SH-SY5Y (cell line): ENCODE results near the gene UCK1.

Experiments used
- GATA2 ChIP-seq: IDR thresholded peaks from 2 replicates; pipeline ENCODE4 v1.6.1; 2011; ENCODE audit warnings: mild to moderate bottlenecking, low read depth, low read length
- GATA3 ChIP-seq: IDR thresholded peaks from 2 replicates; pipeline ENCODE4 v1.6.1; 2011; ENCODE audit warnings: low read depth, mild to moderate bottlenecking, low read length, moderate library complexity

Gene UCK1

DNA sequence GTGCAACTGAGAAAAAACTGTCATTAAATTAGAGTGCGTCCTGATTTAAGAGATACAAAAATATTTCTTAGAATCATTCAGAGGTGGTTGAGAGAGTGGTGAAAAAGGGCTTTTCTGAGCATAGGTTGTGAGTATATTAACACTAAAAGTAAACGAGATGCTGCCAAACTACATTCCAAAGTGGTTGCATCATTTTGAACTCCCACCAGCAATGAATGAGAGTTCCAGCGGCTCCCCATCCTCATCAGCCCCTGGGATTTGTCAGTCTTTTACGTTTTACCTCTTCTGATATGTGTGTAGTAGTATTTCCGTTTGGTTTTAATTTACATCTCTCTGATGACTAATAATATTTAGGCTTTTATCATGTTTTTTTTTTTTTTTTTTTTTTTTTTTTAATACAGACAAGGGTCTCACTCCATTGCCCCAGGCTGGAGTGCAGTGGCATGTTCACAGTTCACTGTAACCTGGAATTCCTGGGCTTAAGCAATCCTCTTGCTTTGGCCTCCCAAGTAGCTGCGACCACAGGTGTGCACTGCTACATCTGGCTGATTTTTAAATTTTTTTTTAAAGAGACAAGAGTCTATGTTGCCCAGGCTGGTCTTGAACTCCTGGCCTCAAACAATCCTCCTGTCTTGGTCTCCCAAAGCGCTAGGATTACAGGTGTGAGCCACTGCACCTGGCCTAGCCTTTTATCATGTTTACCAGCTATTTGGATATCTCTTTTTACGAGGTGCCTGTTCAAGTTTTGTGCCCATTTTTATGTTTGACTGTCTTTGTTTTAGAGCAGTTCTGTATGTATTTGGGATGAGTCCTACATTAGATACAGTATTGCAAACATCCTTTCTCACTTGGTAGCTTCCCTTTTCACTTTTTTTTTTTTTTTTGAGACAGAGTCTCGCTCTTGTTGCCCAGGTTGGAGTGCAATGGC, 31.2 kb upstream of the UCK1 start:
- TF ChIP-seq GATA2: no peak
- TF ChIP-seq GATA3: no peak

DNA sequence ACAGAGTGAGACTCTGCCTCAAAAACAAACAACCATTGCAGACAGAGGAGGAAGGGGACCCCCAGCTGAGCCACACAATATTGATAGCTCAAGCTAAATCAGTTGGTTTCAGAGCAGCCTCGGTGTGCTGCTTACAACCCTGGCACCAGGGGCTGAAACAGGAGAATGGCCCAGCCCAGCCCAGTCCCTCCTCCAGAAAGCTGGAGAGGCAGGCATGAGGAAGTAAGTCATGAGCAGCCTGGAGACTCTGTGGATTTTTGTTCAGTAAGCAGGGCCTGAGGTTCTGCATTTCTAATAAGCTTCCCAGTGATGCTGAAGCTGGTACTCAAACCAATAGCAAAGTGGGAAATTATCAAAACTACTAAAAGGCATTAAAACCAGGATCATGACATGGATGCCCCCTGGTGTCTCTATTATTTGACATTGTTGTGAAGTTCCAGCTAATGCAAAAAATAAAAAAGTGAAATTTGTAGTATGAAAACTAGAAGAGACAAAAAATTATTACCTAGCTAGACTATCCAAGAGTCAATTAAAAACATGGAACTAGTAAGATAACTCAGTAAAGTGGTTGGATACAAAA, 28.4 kb upstream of the UCK1 start:
- TF ChIP-seq GATA2: no peak
- TF ChIP-seq GATA3: no peak

DNA sequence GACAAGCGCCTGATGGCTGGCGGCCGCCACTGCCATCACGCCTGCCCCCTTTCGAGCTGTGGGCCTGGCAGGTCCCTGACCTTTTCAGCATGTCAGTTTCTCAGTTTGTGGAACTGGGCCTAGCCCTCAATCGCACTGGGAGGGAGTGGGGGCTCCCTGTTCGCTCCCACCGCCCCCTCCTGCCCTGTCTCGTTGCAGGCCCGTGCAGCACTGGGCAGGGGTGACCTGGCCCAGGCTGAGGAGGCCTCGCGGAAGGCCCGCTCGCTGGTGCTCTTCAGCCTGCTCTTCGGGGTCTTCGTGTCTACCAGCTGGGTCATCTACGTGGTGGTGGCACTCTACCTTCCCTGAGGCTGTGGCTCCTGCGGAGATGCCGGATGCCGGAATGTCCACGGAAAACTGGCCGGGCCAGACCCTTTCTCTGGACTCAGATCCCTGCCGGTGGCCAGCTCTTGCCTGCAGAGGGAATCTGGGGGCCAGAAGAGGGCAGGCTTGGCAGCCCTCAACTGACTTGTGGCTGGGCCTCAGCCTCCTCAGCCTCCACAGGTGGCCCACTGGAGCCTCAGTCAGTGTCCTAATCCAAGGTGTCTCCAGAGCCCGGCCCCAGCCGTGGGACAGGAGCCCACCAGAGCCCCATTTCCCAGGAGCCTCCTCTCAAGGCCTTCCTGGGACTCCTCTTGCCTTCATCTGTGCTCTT, 26.9 kb upstream of the UCK1 start:
- TF ChIP-seq GATA3: no peak
- TF ChIP-seq GATA2: no peak

DNA sequence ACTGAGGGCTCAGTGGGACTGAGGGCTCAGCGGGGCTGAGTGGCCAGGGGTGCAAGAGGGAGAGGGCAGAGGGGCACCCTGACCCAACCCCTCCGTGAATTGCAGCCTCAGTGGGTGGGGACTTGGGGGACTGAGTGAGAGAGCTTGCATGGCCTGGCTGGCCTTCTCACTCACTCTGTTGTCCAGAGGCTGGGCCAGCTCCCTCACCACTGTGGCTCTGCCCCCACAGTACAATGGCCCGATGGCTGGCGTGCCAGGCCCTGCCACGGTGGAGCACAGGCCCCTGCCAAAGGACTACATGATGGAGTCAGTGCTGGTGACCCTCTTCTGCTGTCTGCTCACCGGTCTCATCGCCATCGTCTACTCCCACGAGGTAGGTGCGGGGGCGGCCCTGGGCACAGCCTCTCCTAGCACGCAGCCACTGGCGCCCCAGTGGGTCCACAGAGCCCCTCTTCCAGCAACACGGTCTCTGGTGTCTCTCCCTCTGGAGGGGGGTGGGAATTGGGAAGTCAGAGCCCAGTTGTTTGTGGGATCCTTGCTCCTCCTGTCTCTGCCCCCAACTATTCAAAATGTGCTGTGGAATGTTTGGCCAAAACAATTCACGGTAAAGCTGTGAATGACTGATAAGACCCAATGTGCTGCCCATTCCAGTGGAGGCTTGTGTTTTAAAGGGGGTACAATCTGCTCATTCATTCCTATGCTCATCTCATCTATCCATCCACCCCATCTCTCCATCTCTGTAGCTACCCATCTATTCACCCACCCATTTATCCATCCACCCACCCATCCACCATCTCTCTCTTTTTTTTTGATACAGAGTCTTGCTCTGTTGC, 25.0 kb upstream of the UCK1 start:
- TF ChIP-seq GATA2: no peak
- no peak for TF ChIP-seq GATA3

DNA sequence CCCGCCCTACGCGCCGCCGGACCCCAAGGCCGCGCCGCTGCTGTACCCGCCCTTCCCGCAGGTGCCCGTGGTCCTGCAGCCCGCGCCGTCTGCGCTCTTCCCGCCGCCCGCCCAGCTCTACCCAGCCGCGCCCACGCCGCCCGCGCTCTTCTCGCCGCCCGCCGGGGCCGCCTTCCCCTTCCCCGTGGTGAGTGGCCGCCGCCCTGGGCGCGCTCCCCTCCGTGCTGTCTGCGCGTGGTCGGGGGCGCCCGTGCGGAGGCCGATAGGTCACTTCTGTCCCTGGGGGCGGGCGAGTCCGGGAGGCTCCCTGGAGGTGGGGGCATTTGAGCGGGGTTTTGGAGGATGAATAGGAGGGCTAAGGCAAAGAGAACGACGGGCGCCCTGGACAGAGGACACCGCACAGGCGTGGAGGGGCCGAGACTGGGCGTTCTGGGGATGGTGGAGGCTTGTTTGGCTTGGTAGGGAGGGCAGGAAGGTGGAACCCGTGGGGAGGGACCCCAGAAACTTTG, 23.8 kb upstream of the UCK1 start:
- no peak for TF ChIP-seq GATA2
- TF ChIP-seq GATA3: no peak

DNA sequence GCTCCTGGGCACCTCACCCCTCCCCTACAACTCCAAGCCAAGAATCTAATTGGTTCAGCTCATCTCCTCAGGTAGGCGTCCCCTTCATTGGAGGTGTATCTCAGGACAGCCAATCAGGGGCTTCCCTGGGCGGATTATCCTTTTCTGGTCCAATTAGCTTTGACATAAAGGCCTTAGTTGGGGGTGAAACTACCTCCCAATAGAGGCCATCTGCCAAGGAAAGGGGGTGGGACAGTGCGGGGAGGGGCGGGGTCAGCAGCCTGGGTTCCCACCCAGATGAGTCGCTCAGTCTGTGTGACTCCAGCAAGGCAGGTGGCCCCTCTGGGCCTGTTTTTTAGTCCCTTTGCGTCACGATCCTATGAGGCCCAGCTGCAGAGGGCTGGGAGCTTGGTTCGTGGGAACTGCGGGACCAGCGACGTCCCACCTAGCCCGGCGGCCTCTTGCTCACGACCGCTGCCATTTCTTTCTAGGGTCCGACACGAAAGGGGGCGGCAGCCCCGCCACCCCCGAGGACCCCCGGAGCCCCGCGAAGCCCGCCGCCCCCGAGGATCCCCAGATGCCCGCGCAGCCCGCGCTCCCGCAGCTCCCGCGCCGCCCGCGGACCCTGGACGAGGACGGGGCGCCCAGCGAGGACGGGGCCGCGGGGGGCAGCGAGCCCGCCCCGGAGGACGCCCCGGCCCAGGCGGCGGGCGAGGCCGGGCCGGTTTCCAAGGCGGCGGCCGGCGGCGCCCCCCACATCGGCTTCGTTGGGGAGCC, 23.2 kb upstream of the UCK1 start:
- TF ChIP-seq GATA3 (no peak), GATA2 (no peak)

DNA sequence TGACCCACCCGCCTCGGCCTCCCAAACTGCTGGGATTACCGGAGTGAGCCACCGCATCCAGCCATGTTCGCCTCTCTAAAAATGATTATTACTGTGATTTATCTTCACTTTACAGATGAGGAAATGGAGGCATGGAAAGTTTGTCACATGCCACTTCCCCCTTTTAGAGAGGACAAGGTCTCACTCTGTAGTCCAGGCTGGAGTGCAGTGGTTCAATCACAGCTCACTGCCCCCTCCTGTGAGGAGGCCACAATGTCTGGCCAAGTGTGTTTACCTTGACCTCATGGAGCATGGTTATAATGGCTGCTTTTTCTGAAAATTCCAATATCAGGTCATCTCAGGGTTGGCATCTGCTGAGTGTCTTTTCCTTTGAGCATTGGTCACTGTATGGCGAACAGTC, 21.0 kb upstream of the UCK1 start:
- TF ChIP-seq GATA2: no peak

DNA sequence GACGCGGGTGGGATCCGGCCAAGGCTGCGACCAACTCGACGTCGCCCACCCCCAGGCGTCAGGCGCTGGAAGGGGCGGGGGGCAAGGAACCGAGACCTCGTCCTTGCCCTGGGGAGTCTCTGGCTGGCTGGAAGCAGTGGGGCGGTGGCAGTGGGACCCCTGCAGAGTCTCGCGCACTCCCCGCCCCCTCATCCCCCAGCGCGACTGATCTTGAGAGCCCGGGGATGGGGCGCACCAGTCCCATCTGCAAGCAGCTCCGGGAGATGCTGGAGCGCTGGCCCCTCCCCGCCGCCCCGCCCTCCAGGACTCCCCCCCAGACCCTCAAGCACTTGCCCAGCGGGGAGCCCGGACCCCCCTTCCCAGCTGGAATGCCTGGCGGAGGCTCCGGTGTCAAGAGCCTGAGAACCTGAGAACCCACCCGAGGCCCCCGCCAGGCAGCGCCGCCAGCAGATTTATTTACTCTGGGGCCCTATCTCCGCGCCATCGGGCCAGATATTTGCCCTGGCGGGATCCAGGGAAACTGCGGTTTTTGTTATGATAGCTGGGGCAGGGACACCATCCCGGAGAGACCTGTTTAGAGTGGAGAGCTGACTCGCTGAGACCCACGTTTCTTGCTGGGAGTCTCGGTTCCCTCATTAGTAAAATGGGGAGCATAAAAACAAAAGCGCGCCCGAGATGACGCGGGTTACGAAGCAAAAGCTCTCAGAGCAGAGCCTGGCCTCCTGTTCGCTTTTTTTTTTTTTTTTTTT, 15.4 kb upstream of the UCK1 start:
- TF ChIP-seq GATA3: no peak; the same call in 1 of the 2 replicates
- TF ChIP-seq GATA2: peak; percentile 88

DNA sequence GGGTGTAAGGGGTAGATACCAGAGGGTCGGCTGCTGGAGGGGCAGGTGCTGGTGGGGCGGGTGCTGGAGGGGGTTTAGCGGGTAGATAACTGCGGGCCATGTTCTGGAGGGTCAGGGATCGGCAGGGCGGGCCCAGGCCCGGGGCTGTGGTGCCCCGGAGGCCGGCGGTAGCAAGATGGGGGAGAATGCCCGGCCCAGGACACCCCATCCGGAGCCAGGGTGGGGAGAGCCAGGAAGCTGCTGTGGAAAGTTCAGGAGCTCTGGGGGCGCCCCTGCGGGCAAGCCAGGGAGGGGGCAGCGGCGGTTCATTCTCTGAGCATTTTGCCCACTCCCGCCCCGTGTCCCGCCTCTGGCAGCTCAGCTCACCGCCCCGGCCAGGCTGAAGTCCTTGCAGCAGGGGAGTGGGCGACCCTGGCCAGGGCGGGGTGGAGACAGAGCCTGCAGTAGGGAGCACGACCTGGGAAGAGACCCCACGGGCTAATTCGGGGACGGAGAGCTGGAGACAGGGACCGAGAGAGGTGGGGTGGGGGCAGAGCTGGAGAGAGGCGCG, 14.8 kb upstream of the UCK1 start:
- TF ChIP-seq GATA2 (no peak), GATA3 (no peak)

DNA sequence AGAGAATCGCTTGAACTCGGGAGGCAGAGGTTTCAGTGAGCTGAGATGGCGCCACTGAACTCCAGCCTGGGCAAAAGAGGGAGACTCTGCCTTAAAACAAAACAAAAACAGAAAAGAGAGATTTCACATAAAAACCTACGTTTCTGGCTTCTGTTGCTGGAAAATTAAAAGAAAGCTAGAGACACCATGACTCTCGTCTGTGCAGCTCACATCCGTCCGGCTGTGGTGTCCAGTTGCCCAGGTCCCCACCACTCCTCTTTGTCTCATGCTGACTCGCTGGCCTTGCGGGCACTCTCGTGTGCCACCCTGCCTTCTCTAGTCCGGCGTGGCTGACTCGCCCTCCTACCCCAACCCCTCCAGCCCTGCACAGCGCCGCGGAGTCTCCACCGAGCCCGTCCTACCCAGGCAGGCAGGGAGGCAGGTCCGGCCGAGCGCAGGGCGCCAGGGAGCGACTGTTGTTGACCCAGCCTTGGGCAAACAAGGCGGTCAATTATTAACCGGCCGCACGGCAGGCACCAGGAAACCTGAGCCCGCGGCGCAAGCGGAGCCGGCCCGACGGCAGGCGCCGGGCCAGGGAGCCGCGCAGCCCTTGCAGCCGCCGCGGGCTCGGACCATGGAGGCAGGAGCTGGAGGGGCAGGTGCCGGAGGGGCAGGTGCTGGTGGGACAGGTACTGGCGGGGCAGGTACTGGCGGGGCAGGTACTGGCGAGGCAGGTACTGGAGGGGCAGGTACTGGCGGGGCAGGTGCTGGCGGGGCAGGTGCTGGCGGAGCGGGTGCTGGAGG, 14.1 kb upstream of the UCK1 start, which contains the start of gene PRRT1B:
PRRT1B (plus strand) TSS at position 521 of the 783 bp plus-strand sequence; CDS start at position 614, 93 bp downstream.
- TF ChIP-seq GATA3 (no peak), GATA2 (no peak)

DNA sequence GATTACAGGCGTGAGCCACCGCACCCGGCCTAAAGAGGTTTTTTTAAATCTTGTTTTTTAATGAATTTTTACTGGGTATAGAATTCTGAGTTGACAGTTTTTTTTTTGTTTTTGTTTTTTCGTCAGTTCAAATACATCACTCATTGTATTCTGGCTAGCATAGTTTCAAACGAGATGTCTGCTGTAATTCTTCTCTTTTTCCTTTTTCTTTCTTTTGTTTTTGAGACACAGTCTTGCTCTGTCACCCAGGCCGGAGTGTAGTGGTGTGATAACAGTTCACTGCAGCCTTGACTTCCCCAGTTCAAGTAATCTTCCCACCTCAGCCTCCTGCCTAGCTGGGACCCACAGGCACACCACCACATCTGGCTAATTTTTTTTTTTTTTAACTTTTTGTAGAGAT, 12.1 kb upstream of the UCK1 start:
- no peak for TF ChIP-seq GATA3
- no peak for TF ChIP-seq GATA2
